NCI-H1694 treated with DMSO at 0.1 percent for 48 hours (cell line): ENCODE measurements around the gene RUFY3.
"Not testable (repeated sequence)": the region's sequence is repeated elsewhere in the genome, so short reads cannot be mapped to it uniquely, and the experiment has no call there.

Source experiments
- DNase-seq: peaks from one replicate; lab custom pipeline; 2025; lab: John Stamatoyannopoulos, UW

RUFY3 gene

DNA sequence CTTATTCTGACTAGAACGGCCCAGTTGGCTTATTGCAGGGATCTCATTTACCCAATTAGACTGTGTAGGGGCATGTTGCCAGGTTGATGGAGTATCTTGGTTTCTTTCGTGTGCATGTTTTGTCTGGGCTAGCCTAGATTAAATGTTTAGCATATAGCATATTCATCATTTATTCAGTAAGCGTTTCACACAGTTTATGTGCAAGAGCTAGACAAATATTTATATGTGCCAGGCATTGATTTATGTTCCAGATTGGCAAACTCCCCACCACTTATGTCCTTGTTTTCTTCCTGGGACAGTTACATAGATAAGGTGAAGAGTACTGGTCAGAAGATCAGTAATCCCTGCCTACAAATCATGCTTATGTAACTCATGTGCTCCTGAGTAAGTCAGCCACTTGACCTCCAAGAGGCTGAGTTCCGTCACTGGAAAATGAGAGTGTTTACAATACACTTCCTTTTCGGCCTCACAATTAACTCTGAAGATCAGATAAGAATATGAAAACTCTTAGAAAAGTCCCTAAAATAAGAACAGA lies 57.2 kb downstream of the RUFY3 start:
- DNase-seq: no peak

DNA sequence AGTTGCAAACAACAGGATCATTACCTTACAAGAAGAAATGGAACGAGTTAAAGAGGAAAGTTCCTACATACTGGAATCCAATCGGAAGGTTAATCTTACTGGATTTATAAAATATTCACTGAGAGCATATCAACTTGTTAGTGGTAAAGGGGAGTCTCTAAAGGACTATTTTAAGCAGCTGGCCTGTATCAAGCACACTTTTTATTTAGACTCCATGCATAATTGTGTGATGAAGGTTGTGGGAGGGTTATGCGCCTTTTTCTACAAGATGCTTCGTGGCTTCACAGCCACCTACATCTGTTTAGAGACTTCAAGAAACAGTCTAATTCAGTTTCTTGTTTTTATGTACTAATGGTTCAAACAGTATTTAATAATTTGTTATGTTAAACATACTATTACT lies 61.3 kb downstream of the RUFY3 start:
- DNase-seq: no peak

DNA sequence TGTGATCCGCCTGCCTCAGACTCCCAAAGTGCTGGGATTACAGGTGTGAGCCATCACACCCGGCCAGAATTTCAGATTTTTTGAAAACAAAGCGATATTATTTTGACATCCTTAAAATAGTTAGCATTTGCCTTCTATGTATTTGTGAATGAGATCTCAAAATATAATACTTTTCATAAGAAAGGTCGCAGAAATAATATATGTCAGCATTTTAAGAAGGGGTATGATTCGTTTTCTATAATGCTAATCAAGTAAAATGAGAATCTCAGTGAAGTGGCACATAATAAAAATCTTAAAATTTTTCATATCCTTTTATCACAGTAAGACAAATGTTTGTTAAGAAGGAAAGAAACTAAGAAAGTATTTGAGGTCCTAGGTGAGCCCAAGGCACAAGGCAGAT lies 65.7 kb downstream of the RUFY3 start:
- no peak for DNase-seq

DNA sequence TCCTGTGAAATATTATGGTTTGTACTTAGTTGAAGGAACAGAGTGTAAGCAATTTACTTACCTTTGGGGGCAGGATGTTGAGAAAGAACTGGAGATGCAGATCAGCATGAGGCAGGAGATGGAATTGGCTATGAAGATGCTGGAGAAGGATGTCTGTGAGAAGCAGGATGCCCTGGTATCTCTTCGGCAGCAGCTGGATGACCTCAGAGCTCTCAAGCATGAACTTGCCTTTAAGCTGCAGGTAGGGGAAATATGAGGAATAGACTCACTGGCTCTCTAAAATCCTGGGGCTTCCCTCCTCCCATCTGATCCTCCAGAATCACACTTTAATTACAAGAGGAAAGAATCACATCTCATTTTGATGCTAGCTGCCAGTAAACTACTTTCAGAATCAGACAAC lies 67.0 kb downstream of the RUFY3 start:
- DNase-seq: no peak

DNA sequence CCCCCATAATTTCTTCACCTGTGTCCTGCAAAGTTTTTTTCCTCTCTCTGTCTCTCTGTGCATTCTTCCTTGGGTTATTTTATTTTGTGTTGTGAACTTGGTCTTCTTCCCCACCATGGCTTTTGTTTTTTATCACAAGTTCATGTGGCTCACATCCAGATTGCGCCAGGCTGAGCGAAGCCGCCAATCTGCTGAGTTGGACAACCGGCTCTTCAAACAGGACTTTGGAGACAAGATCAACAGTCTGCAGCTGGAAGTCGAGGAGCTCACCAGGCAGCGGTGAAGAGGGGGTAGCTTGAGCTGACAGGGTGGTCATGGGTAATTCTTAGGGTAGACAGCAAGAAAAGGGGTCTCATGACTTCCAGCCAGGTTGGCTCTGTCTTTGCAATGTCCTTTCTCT lies 71.9 kb downstream of the RUFY3 start:
- DNase-seq: no peak

DNA sequence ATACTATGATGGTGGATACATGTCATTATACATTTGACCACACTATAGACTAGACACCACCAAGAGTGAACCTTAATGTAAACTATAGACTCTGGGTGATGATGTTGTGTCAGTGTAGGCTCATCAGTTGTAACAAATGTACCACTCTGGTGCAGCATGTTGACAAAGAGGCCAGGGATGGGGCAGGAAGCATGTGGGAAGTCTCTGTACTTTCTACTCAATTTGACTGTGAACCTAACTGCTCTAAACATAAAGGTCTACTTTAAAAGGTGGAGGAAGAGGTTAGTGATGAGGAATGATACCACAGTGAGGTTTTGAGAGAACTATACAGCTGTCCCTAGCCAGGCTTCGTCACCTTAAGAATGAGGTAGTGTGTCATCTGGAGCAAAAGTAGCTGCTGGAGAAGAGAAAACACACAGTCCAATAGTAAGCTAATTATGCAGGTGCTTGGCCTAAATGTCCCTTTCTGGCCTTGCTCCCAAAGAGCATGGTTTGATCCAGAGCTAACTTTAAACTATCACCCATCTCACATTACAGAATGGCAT lies 79.6 kb downstream of the RUFY3 start:
- DNase-seq: no peak

DNA sequence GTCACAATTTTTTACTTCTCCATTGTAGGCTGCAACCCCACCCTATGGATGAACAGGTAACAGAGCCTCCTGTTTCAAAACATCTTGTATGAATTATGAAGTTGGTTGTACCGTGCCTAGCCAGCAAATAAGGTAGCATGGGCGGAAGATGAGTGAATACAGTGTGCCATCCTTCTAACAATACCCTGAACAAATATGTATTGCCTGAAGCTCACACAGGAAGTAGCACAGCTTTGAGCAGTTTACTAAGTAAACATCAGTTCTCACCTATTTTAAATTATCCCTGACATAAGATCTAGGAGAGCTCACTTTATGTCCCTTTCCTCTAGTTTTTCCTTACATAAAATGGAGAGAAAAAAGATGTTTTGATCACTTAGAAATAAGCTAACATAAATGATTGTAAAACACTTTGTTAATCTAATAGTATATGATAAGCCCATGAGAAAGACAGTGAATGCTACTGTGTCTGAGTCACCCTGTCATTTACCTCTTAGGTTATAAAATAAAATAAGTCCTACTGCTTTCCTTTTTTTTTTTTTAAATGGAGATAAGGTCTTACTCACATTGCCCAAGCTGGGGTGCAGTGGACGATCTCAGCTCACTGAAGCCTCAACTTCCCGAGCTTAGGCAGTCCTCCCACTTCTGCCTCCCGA lies 81.3 kb downstream of the RUFY3 start:
- no peak for DNase-seq

DNA sequence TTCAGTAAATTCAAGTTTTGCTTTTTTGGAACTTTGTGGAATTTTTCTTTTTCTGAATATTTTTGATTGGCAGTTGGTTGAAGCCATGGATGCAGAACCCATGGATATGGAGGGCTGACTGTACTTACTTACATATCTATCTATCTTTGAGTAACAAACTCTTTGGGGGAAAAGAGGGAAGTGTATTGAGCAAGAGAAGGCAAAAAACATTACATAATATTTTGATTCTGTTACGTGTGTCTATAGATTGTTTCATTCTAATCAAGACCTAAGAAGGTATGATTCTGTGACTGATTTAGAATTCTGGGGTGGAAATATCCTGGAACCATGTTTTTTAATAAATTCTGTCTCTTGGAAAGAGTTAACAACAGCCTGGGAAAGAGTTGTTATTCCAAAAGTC lies 86.4 kb downstream of the RUFY3 start:
- no peak for DNase-seq

DNA sequence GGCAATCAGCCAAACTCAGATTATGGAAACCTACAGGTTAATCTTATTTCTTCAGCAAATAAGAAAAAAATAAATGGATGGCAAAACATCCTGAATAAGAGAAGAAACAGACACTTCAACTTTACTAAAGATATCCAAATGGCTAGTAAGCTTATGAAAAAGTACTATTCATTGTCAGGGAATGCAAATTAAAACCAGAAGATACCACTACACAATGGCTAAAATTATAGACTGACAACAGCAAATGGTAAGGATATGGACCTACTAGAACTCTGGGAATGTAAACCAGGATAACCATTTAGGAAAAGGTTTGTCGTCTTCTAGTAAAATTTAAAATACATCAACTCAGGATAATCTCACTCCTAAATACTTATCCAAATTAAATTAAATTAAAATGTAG lies 93.6 kb downstream of the RUFY3 start:
- no peak for DNase-seq

DNA sequence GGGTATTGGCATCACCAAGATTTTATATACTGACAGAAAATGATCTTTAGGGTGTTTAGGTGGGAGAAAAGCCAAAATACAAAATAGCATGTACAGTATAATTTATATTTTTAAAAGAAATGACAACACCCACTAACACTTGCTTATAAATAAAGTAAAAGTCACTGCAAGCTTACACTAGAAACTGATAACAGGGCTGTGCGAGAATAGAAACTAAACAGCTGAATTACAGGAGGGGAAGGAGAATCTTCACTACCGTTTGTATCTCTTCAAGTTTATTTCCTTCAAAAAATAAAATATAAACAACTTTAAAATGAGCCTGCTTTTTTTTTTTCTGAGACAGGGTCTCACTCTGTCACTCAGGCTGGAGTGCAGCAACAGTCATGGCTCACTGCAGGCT lies 95.1 kb downstream of the RUFY3 start:
- DNase-seq: no peak

DNA sequence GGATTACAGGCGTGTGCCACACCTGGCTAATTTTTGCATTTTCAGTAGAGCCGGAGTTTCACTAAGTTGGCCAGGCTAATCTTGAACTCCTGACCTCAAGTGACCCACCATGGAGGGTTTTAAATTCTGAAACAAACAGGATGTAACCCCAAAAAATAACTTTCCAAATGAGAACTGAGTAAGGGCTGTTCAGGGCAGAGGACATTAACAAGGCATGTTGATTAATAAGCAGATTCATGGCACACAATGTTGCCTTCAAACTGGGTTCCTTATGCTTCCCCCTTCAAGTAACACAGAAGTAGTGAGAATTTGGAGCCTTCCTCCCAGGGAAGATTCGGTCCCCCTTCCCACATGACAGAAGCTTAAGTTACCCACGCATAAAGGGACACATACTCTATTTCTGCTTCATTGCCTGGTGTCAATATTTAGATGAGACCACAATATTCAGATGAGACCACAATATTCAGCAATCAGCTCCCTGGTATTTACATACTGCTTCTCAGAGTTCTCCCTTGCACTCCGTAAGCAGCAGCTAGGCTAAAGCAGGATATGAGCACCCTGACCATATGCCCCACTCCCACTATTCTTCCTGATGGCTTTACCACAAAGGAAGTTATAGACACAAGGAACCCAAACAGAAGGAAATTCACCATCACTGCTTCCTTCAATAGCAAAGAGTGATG lies 96.5 kb downstream of the RUFY3 start:
- DNase-seq: no peak

DNA sequence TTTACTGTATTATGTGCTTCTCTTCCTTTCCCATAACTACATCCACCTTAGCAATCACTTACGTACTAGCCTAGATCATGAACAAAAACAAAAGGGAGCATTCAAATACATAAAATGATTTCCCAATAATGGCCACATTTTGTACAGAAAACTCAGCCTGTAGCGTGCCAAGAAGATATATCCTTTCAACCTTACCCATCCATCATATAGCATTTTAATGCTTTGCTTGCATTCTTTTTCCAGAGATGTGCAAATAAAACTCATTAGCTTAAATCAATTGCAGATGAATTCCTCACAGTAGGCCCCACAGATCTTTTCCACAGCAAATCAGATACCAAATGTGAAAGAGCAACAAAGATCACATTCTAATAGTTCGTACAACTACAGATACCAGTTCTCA lies 97.2 kb downstream of the RUFY3 start:
- no peak for DNase-seq

DNA sequence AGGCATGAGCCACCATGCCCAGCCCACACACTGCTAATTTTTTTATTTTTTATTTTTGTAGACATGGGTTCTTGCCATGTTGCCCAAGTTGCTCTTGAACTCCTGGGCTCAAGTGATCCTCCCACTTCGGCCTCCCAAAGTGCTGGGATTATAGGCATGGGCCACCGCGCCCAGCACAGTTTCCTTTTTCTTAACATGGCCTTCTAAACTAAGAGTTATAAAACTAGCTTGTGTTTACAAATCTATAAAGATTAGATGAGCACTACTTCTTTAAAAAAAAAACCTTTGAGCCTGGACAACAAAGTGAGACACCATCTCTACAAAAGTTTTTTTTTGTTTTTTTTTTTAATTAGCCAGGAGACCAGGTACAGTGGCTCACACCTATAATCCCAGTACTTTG lies 107.3 kb downstream of the RUFY3 start:
- DNase-seq: no peak

DNA sequence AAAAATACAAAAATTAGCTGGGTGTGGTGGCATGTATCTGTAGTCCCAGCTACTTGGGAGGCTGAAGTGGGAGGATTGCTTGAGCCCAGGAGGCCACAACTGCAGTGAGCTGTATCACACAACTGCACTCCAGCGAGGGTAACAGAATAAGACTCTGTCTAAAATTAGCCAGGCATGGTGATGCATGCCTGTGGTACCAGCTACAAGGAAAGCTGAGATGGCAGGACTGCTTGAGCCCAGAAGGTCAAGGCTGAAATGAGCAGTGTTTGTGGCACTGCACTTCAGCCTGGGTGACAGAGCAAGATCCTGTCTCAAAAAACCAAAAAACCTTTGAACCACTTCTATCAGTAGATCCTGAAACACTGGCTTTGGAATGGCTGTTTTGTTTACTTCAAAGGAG lies 107.7 kb downstream of the RUFY3 start:
- DNase-seq: no peak

DNA sequence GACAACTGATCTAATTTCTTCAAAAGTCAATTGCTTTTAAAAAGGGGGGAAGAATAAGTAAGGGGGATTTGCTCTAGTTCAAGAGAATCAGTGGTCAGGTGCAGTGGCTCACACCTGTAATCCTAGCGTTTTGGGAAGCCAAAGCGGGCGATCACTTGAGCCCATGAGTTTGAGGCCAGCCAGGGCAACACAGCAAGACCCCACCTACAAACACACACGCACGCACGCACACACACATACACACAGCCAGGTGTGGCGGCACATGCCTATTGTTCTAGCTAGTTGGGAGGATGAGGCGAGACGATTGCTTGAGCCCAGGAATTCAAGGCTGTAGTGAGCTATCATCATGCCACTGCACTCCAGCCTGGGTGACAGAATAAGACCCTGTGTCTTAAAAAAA lies 108.3 kb downstream of the RUFY3 start:
- no peak for DNase-seq

DNA sequence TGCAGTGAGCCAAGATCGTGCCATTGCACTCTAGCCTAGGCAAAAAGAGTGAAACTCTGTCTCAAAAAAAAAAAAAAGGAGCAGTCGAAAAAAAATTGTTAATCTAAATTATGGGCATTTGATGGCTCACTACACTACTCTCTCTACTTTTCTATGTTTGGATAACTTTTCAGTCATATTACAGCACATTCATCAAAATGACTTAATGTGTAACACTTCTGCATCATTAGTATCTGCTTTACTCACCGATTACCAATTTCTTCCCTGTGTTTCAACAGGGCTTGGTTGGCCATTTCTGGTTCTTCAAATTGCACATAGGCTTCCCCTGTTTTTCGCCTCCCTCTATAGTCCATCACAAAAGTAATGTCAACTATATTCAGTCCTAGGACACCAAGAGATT lies 109.5 kb downstream of the RUFY3 start:
- no peak for DNase-seq

DNA sequence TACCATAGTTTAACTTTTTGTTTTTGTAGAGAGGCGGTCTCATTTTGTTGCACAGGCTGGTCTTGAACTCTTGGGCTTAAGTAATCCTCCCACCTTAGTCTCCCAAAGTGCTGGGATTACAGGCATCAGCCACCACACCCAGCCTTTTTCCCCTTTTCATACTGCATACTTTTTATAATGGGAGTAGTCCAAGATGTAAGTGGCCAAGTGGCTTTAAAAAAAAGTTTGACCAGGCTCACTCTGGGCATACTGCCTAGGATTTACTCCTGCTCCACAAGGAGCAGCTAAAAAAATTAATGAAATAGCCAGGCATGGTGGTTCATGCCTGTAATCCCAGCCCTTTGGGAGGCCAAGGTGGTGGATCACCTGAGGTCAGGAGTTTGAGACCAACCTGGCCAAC lies 111.9 kb downstream of the RUFY3 start:
- DNase-seq: no peak

DNA sequence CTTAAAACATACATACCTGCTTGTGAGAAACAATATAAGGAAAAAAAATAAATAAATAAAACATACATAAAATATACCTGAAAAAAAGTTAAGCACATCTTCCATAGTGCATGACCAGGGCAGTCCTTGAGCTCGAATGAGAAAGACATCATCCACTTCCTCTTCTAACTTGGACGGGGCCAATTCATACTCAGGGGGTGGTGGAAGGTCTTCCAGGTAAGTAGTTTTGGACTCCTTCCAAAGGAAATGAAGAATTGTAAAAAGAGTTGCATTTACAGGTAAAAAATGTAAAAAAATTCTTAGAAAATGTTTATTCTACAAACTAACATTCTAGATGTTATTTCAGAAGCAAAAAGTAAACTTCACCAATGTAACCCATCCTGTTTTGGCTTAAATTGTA lies 114.3 kb downstream of the RUFY3 start:
- no peak for DNase-seq

DNA sequence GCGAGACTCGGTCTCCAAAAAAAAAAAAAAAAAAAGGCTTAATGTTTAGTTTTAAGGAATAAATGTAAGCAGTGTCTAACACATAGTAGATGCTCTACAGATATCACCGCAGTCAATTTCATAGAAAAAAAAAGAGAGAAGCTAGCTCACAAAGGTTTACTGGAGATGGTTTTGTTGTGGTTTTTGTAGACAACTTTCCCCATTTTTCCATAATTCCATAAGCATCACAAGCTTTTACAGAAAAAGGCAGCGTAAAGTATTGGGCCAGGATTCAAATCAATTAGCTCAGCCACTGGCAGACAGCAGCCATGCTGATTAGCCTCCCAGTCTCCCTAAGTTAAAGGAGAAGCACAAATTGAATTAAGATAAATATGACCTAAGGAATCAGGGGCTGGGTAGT lies 116.4 kb downstream of the RUFY3 start:
- no peak for DNase-seq

DNA sequence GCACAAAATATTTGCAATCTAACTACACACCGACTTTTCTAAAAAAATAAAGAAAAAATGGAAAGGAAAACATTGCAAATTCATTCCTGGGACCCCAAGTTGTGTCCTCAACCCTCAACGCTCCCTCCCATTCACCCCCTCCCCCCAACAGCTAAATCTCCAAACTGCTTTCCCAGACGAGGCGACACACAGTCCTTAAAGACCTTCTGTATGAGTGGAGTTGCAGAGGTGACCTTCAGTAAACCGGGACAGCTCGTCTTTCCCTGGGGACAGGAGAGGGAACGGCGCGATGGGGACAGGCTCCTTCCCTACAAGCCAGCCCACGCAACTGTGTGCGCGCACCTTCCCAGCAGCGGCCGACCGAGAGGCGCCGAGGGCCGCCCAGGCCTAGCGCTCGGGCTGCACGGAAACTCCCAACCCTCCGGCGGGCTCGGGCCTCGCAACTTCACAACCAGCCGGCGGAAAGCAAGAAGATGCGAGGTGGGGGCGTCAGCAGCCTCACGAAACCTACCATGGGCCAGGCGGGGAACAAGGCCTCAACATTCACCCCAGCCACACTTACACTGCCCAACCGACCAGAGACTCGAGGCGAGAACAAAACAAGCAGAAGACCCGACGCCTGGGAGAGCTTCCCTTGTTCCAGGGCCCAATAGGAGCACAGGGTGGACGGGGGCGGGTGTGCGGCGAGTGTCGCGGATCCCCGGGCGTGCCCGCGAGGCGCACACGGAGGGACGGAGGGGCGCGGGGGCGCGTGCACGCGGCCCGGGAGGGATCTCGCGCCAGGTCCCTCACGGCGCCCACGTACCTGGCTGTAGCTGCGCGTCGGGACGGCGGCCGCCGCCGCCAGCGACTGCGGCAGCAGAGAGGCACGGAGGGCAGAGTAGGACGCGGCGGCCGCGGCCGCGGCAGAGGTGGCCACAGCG lies 117.2 kb downstream of the RUFY3 start:
- DNase-seq: peak; percentile 14

DNA sequence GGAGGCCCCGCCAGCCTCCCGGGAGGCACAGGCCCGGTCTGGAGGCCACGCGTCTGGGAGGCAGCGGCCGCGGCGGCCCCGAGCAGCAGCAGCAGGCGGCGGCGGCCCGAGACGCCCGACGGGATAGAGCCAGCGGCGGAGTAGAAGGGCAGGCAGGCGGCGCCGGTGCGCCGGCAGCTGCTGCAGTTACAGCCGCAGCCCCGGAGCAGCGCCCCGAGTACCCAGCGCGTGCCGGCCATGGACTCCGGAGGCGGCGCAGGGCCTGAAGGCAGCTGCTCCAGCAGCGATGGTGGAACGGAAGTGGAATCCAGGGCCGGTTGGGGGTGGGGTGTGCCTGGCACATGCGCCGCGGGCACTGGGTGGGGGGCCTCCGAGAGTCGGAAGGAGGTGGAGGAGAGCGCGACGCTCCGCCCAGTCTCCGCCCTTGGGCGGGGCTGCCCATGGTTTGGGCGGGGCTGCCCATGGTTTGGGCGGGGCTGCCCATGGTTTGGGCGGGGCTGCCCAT lies 117.9 kb downstream of the RUFY3 start, which contains the start of gene GRSF1:
GRSF1 (minus strand) TSS at position 302 of the 505 bp plus-strand sequence; CDS start at position 239, 63 bp downstream.
- DNase-seq: peak; percentile 35

DNA sequence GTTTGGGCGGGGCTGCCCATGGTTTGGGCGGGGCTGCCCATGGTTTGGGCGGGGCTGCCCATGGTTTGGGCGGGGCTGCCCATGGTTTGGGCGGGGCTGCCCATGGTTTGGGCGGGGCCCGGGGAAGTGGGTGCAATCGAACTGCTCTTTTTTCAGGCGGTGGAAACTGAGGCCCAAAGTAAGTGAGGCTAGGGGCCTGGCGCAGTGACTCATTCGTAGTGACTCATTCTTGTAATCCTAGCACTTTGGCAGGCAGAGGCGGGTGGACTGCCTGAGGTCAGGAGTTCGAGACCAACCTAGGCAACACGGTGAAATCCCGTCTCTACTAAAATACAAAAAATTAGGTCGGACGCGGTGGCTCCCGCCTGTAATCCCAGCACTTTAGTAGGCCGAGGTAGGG lies 118.4 kb downstream of the RUFY3 start:
- not testable (repeated sequence) for DNase-seq
